ENCODE measurements around the gene FAM229B.

The FAM229B gene

GRCh38 chr6:112116221-112116620, 28.8 kb downstream of the FAM229B start:
- Histone ChIP-seq H3K4me1 (ENCODE audit: control insufficient read depth, insufficient read depth, low read length) (no peaks in the 10 kb centered on the region), H3K27me3 (ENCODE audit: control insufficient read depth, insufficient read depth, low read length) (no peaks in the 10 kb centered on the region), H3K36me3 (ENCODE audit: control insufficient read depth, insufficient read depth, low read length) (no peaks in the 10 kb centered on the region)

GRCh38 chr6:112117554-112117953, 30.2 kb downstream of the FAM229B start:
- Histone ChIP-seq H3K27me3 (ENCODE audit: control insufficient read depth, insufficient read depth, low read length) (no peaks in the 10 kb centered on the region), H3K9ac (ENCODE audit: low read depth, low read length) (no peak overlapping the region), H3K4me3 (ENCODE audit: low read depth, low read length) (no peak overlapping the region), H3K4me1 (ENCODE audit: control insufficient read depth, insufficient read depth, low read length) (no peaks in the 10 kb centered on the region), H3K36me3 (ENCODE audit: control insufficient read depth, insufficient read depth, low read length) (no peaks in the 10 kb centered on the region), H3K9me3 (ENCODE audit: control insufficient read depth, insufficient read depth, low read length) (no peaks in the 10 kb centered on the region)

More at GRCh38 chr6:112116221-112116620, 28.8 kb downstream of the FAM229B start:
- Histone ChIP-seq H3K4me3 (ENCODE audit: low read depth, low read length) (no peak overlapping the region), H3K9me3 (ENCODE audit: control insufficient read depth, insufficient read depth, low read length) (no peaks in the 10 kb centered on the region), H3K9ac (ENCODE audit: low read depth, low read length) (no peak overlapping the region)

- H3K27me3 ChIP-seq (ENCODE audit: control insufficient read depth, insufficient read depth, low read length): no peaks in the 10 kb centered on the region
- H3K4me3 ChIP-seq (ENCODE audit: low read depth, low read length): no peak overlapping the region
- H3K36me3 ChIP-seq (ENCODE audit: control insufficient read depth, insufficient read depth, low read length): no peaks in the 10 kb centered on the region
- H3K4me1 ChIP-seq (ENCODE audit: control insufficient read depth, insufficient read depth, low read length): no peaks in the 10 kb centered on the region
- no peaks in the 10 kb centered on the region for H3K9me3 ChIP-seq (ENCODE audit: control insufficient read depth, insufficient read depth, low read length)
- H3K9ac ChIP-seq (ENCODE audit: low read depth, low read length): no peak overlapping the region
Observed at GRCh38 chr6:112118034-112118433, 30.6 kb downstream of the FAM229B start.

- no peak overlapping the region for H3K9ac ChIP-seq (ENCODE audit: low read depth, low read length)
- no peaks in the 10 kb centered on the region for H3K4me1 ChIP-seq (ENCODE audit: control insufficient read depth, insufficient read depth, low read length)
- no peak overlapping the region for H3K4me3 ChIP-seq (ENCODE audit: low read depth, low read length)
- H3K36me3 ChIP-seq (ENCODE audit: control insufficient read depth, insufficient read depth, low read length): no peaks in the 10 kb centered on the region
- H3K27me3 ChIP-seq (ENCODE audit: control insufficient read depth, insufficient read depth, low read length): no peaks in the 10 kb centered on the region
- no peaks in the 10 kb centered on the region for H3K9me3 ChIP-seq (ENCODE audit: control insufficient read depth, insufficient read depth, low read length)
Observed at GRCh38 chr6:112122756-112123155, 35.4 kb downstream of the FAM229B start.

GRCh38 chr6:112123982-112124381, 36.6 kb downstream of the FAM229B start:
- Histone ChIP-seq H3K27me3 (ENCODE audit: control insufficient read depth, insufficient read depth, low read length) (no peaks in the 10 kb centered on the region), H3K36me3 (ENCODE audit: control insufficient read depth, insufficient read depth, low read length) (no peaks in the 10 kb centered on the region), H3K9ac (ENCODE audit: low read depth, low read length) (no peak overlapping the region), H3K4me3 (ENCODE audit: low read depth, low read length) (no peak overlapping the region), H3K9me3 (ENCODE audit: control insufficient read depth, insufficient read depth, low read length) (no peaks in the 10 kb centered on the region), H3K4me1 (ENCODE audit: control insufficient read depth, insufficient read depth, low read length) (no peaks in the 10 kb centered on the region)

- Histone ChIP-seq H3K27me3 (ENCODE audit: control insufficient read depth, insufficient read depth, low read length) (no peaks in the 10 kb centered on the region), H3K9ac (ENCODE audit: low read depth, low read length) (no peak overlapping the region), H3K9me3 (ENCODE audit: control insufficient read depth, insufficient read depth, low read length) (no peaks in the 10 kb centered on the region), H3K4me1 (ENCODE audit: control insufficient read depth, insufficient read depth, low read length) (no peaks in the 10 kb centered on the region), H3K36me3 (ENCODE audit: control insufficient read depth, insufficient read depth, low read length) (no peaks in the 10 kb centered on the region), H3K4me3 (ENCODE audit: low read depth, low read length) (no peak overlapping the region)
Observed at GRCh38 chr6:112128208-112128607, 40.8 kb downstream of the FAM229B start.

GRCh38 chr6:112130878-112131277, 43.5 kb downstream of the FAM229B start:
- H3K27me3 ChIP-seq (ENCODE audit: control insufficient read depth, insufficient read depth, low read length): no peaks in the 10 kb centered on the region
- H3K9ac ChIP-seq (ENCODE audit: low read depth, low read length): no peak overlapping the region
- no peak overlapping the region for H3K4me3 ChIP-seq (ENCODE audit: low read depth, low read length)
- no peaks in the 10 kb centered on the region for H3K9me3 ChIP-seq (ENCODE audit: control insufficient read depth, insufficient read depth, low read length)
- no peaks in the 10 kb centered on the region for H3K4me1 ChIP-seq (ENCODE audit: control insufficient read depth, insufficient read depth, low read length)
- H3K36me3 ChIP-seq (ENCODE audit: control insufficient read depth, insufficient read depth, low read length): no peaks in the 10 kb centered on the region

GRCh38 chr6:112139052-112139451, 51.7 kb downstream of the FAM229B start:
- Histone ChIP-seq H3K4me1 (ENCODE audit: control insufficient read depth, insufficient read depth, low read length) (no peaks in the 10 kb centered on the region), H3K27me3 (ENCODE audit: control insufficient read depth, insufficient read depth, low read length) (no peaks in the 10 kb centered on the region), H3K36me3 (ENCODE audit: control insufficient read depth, insufficient read depth, low read length) (no peaks in the 10 kb centered on the region), H3K9me3 (ENCODE audit: control insufficient read depth, insufficient read depth, low read length) (no peaks in the 10 kb centered on the region), H3K9ac (ENCODE audit: low read depth, low read length) (no peak overlapping the region), H3K4me3 (ENCODE audit: low read depth, low read length) (no peak overlapping the region)

- no peaks in the 10 kb centered on the region for H3K27me3 ChIP-seq (ENCODE audit: control insufficient read depth, insufficient read depth, low read length)
- no peaks in the 10 kb centered on the region for H3K4me1 ChIP-seq (ENCODE audit: control insufficient read depth, insufficient read depth, low read length)
- no peaks in the 10 kb centered on the region for H3K36me3 ChIP-seq (ENCODE audit: control insufficient read depth, insufficient read depth, low read length)
- H3K9ac ChIP-seq (ENCODE audit: low read depth, low read length): no peak overlapping the region
- H3K9me3 ChIP-seq (ENCODE audit: control insufficient read depth, insufficient read depth, low read length): no peaks in the 10 kb centered on the region
- H3K4me3 ChIP-seq (ENCODE audit: low read depth, low read length): no peak overlapping the region
Observed at GRCh38 chr6:112141707-112142106, 54.3 kb downstream of the FAM229B start.

GRCh38 chr6:112144145-112144926, 56.9 kb downstream of the FAM229B start:
- Histone ChIP-seq H3K4me3 (ENCODE audit: low read depth, low read length) (no peak overlapping the region), H3K9ac (ENCODE audit: low read depth, low read length) (no peak overlapping the region), H3K4me1 (ENCODE audit: control insufficient read depth, insufficient read depth, low read length) (no peaks in the 10 kb centered on the region), H3K36me3 (ENCODE audit: control insufficient read depth, insufficient read depth, low read length) (no peaks in the 10 kb centered on the region), H3K27me3 (ENCODE audit: control insufficient read depth, insufficient read depth, low read length) (no peaks in the 10 kb centered on the region), H3K9me3 (ENCODE audit: control insufficient read depth, insufficient read depth, low read length) (no peaks in the 10 kb centered on the region)

- no peaks in the 10 kb centered on the region for H3K9me3 ChIP-seq (ENCODE audit: control insufficient read depth, insufficient read depth, low read length)
- H3K4me3 ChIP-seq (ENCODE audit: low read depth, low read length): no peak overlapping the region
- no peak overlapping the region for H3K9ac ChIP-seq (ENCODE audit: low read depth, low read length)
- no peaks in the 10 kb centered on the region for H3K27me3 ChIP-seq (ENCODE audit: control insufficient read depth, insufficient read depth, low read length)
- H3K36me3 ChIP-seq (ENCODE audit: control insufficient read depth, insufficient read depth, low read length): no peaks in the 10 kb centered on the region
- no peaks in the 10 kb centered on the region for H3K4me1 ChIP-seq (ENCODE audit: control insufficient read depth, insufficient read depth, low read length)
Observed at GRCh38 chr6:112145080-112145573, 57.7 kb downstream of the FAM229B start.

- H3K9ac ChIP-seq (ENCODE audit: low read depth, low read length): no peak overlapping the region
- no peaks in the 10 kb centered on the region for H3K4me1 ChIP-seq (ENCODE audit: control insufficient read depth, insufficient read depth, low read length)
- H3K9me3 ChIP-seq (ENCODE audit: control insufficient read depth, insufficient read depth, low read length): no peaks in the 10 kb centered on the region
- H3K4me3 ChIP-seq (ENCODE audit: low read depth, low read length): no peak overlapping the region
- H3K27me3 ChIP-seq (ENCODE audit: control insufficient read depth, insufficient read depth, low read length): no peaks in the 10 kb centered on the region
- H3K36me3 ChIP-seq (ENCODE audit: control insufficient read depth, insufficient read depth, low read length): no peaks in the 10 kb centered on the region
Observed at GRCh38 chr6:112148103-112148502, 60.7 kb downstream of the FAM229B start.

Data from iPS-15b (cell line).